ENCODE data around the gene SSR1.
A peak's percentile ranks its signal among the peaks of the same experiment; 100 is the strongest.

DNA sequence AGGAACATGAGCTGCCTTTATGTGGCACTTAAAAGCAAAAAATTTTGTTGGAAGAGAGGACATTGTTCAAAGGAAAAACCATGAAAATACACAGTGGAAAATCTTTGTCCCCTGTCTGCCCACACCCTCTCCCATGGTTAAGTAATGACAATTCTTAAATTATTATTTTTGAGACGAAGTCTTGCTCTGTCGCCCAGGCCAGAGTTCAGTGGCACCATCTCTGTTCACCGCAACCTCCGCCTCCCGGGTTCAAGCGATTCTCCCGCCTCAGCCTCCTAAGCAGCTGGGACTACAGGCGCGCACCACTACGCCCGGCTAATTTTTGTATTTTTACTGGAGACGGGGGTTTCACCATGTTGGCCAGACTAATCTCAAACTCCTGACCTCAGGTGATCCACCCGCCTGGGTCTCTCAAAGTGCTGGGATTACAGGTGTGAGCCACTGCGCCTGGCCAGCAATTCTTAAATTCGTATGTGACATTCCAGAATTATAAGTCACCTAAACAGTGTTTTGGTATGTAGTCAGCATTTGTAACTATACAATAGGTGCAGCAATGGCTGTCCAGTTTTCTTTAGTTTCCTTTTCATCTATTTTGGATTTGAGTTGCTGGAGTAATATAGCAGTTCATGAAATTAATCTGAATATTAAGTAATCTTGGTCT lies 636 bp upstream of the SSR1 start:
- TF ChIP-seq CTCF (IDR thresholded peaks at IDR 0.05): peak in 1 of 6 experiments; percentile 2
- TF ChIP-seq POLR2A (IDR thresholded peaks at IDR 0.05): no peak

Data from Peyer's patch (tissue), 4 donors.